H9 (cell line): ENCODE results near the gene ZNF783. TPM values are rescaled to one million over a fixed set of nuclear protein-coding genes. Genes with fewer than 3 reads are reported as not detected.

Experiments used
- DNase-seq: peaks from one replicate; pipeline ENCODE4 v3.0.0-alpha.2; 2017
- H2AFZ ChIP-seq: one replicate; pipeline ENCODE4 v1.6.1; 2013; ENCODE audit warnings: mild to moderate bottlenecking, low read length, control low read depth, moderate library complexity
- H2AK5ac ChIP-seq: 2 replicates; pipeline ENCODE4 v1.6.1; 2013; ENCODE audit warnings: low read length, control low read depth, mixed read lengths; ENCODE audit not compliant: insufficient read length
- H2BK120ac ChIP-seq: one replicate; pipeline ENCODE4 v1.6.1; 2013; ENCODE audit warnings: low read depth, mild to moderate bottlenecking, low read length, control low read depth, inconsistent platforms; ENCODE audit not compliant: poor library complexity, severe bottlenecking
- H2BK12ac ChIP-seq: 2 replicates; pipeline ENCODE4 v1.6.1; 2013; ENCODE audit warnings: low read length, control low read depth, mixed read lengths, low read depth; ENCODE audit not compliant: insufficient read length
- H2BK15ac ChIP-seq: 2 replicates; pipeline ENCODE4 v1.6.1; 2013; ENCODE audit warnings: low read depth, low read length, control low read depth
- H2BK20ac ChIP-seq: one replicate; pipeline ENCODE4 v1.6.1; 2013; ENCODE audit warnings: low read depth, mild to moderate bottlenecking, low read length, control low read depth, inconsistent platforms; ENCODE audit not compliant: poor library complexity, severe bottlenecking
- H2BK5ac ChIP-seq: 2 replicates; pipeline ENCODE4 v1.6.1; 2013; ENCODE audit warnings: low read length, control low read depth, mixed read lengths; ENCODE audit not compliant: insufficient read length
- H3K14ac ChIP-seq: 2 replicates; pipeline ENCODE4 v1.6.1; 2013; ENCODE audit warnings: low read length, control low read depth; ENCODE audit not compliant: insufficient read depth
- H3K18ac ChIP-seq: 2 replicates; pipeline ENCODE4 v1.6.1; 2013; ENCODE audit warnings: low read depth, mild to moderate bottlenecking, mixed read lengths, low read length, control low read depth; ENCODE audit not compliant: insufficient read length
- H3K23ac ChIP-seq: 2 replicates; pipeline ENCODE4 v1.6.1; 2013; ENCODE audit warnings: low read length, control low read depth, mixed read lengths, low read depth; ENCODE audit not compliant: insufficient read length
- H3K23me2 ChIP-seq: 2 replicates; pipeline ENCODE4 v1.6.1; 2013; ENCODE audit warnings: low read depth, mild to moderate bottlenecking, mixed read lengths, low read length, control low read depth; ENCODE audit not compliant: insufficient read length, poor library complexity, severe bottlenecking
- H3K27ac ChIP-seq: 2 replicates; pipeline ENCODE4 v1.5.1; 2013; ENCODE audit warnings: low read length, control low read depth, mixed read lengths, low read depth; ENCODE audit not compliant: insufficient read length
- H3K27me3 ChIP-seq: 2 replicates; pipeline ENCODE4 v1.6.1; 2013; ENCODE audit warnings: low read length, control low read depth, inconsistent platforms; ENCODE audit not compliant: insufficient read depth
- H3K4ac ChIP-seq: 2 replicates; pipeline ENCODE4 v1.6.1; 2013; ENCODE audit warnings: low read depth, mild to moderate bottlenecking, control low read depth, inconsistent platforms, low read length, moderate library complexity
- H3K4me1 ChIP-seq: 2 replicates; pipeline ENCODE4 v1.6.1; 2013; ENCODE audit warnings: low read length, control low read depth, inconsistent platforms; ENCODE audit not compliant: insufficient read depth
- H3K4me2 ChIP-seq: 2 replicates; pipeline ENCODE4 v1.6.1; 2013; ENCODE audit warnings: low read length, control low read depth, mixed read lengths; ENCODE audit not compliant: insufficient read length, insufficient read depth
- H3K56ac ChIP-seq: 2 replicates; pipeline ENCODE4 v1.6.1; 2013; ENCODE audit warnings: low read depth, mild to moderate bottlenecking, mixed read lengths, low read length, control low read depth; ENCODE audit not compliant: insufficient read length
- H3K79me1 ChIP-seq: 2 replicates; pipeline ENCODE4 v1.6.1; 2013; ENCODE audit warnings: low read depth, mild to moderate bottlenecking, moderate library complexity, low read length, control low read depth, inconsistent platforms; ENCODE audit not compliant: insufficient read depth, poor library complexity, severe bottlenecking
- H3K79me2 ChIP-seq: 2 replicates; pipeline ENCODE4 v1.6.1; 2013; ENCODE audit warnings: low read length, control low read depth, inconsistent platforms; ENCODE audit not compliant: insufficient read depth
- H3K9ac ChIP-seq: 2 replicates; pipeline ENCODE4 v1.6.1; 2013; ENCODE audit warnings: low read length, control low read depth, mixed read lengths; ENCODE audit not compliant: insufficient read length; ENCODE audit errors: extremely low read depth
- H3K9me3 ChIP-seq: one replicate; pipeline ENCODE4 v1.6.1; 2013; ENCODE audit warnings: low read depth, low read length, inconsistent platforms; ENCODE audit not compliant: control insufficient read depth
- H3T11ph ChIP-seq: one replicate; pipeline ENCODE4 v1.6.1; 2013; ENCODE audit warnings: mild to moderate bottlenecking, low read length, control low read depth, inconsistent platforms
- H4K20me1 ChIP-seq: one replicate; pipeline ENCODE4 v1.6.1; 2013; ENCODE audit not compliant: control insufficient read depth, insufficient read length, insufficient read depth
- H4K5ac ChIP-seq: 2 replicates; pipeline ENCODE4 v1.6.1; 2013; ENCODE audit warnings: low read depth, mild to moderate bottlenecking, mixed read lengths, low read length, control low read depth; ENCODE audit not compliant: insufficient read length
- H4K8ac ChIP-seq: replicated peaks from 2 replicates; pipeline ENCODE4 v1.6.1; 2013; ENCODE audit warnings: low read length, control low read depth, mixed read lengths, low read depth; ENCODE audit not compliant: insufficient read length
- H4K91ac ChIP-seq: 2 replicates; pipeline ENCODE4 v1.6.1; 2013; ENCODE audit warnings: low read depth, mild to moderate bottlenecking, moderate library complexity, mixed read lengths, low read length, control low read depth; ENCODE audit not compliant: insufficient read length
- H3K27ac Mint-ChIP-seq, 3 experiments: 2 replicates in 2 of 3; 3 replicates in 1 of 3; pipeline ENCODE4 v1.8.0; 2020 to 2021; ENCODE audit warnings: mixed read lengths in 3 of 3, mild to moderate bottlenecking in 1 of 3, moderate library complexity in 1 of 3
- H3K27me3 Mint-ChIP-seq: 2 replicates; pipeline ENCODE4 v1.8.0; 2021; ENCODE audit warnings: low read depth, mild to moderate bottlenecking, moderate library complexity, mixed read lengths
- H3K36me3 Mint-ChIP-seq, 3 experiments: 2 replicates in 2 of 3; 3 replicates in 1 of 3; pipeline ENCODE4 v1.8.0; 2020 to 2021; ENCODE audit warnings: low read depth in 3 of 3, mixed read lengths in 3 of 3; ENCODE audit not compliant: insufficient read depth in 1 of 3
- H3K4me1 Mint-ChIP-seq, 2 experiments: 2 replicates each; pipeline ENCODE4 v1.8.0; 2020; ENCODE audit warnings: mixed read lengths in 2 of 2
- H3K4me3 Mint-ChIP-seq, 2 experiments: 2 replicates in 1 of 2; 3 replicates in 1 of 2; pipeline ENCODE4 v1.8.0; 2020 to 2021; ENCODE audit warnings: mild to moderate bottlenecking in 2 of 2, mixed read lengths in 2 of 2, moderate library complexity in 1 of 2
- H3K9me3 Mint-ChIP-seq, 2 experiments: 2 replicates in 1 of 2; 3 replicates in 1 of 2; pipeline ENCODE4 v1.8.0; 2020; ENCODE audit warnings: mild to moderate bottlenecking in 2 of 2, mixed read lengths in 2 of 2, moderate library complexity in 1 of 2
- WGBS: extraction: QIAGEN DNeasy Blood & Tissue Kit; methylation state at CpG from one replicate; pipeline ENCODE4 v1.1.7; 2013; ENCODE audit warnings: missing lambda C conversion rate, low lambda C conversion rate, mixed read lengths; ENCODE audit not compliant: insufficient read length; ENCODE audit errors: extremely low coverage; 5-methylcytosine and 5-hydroxymethylcytosine counted together
- total RNA-seq: library from RNA; stranded (reverse); gene quantifications from 2 replicates; pipeline ENCODE4 v1.2.1, GENCODE V29; 2021
- TF ChIP-seq, protein P1 (sequence below): fragments of 200-600 bp; sonication (generic); conservative IDR thresholded peaks from 3 replicates; pipeline ENCODE4 v1.8.0; 2021; ENCODE audit warnings: antibody characterized with exemption, mild to moderate bottlenecking

The ZNF783 gene
- total RNA-seq, 1 experiment from 2014 or later: 13.6 TPM

DNA sequence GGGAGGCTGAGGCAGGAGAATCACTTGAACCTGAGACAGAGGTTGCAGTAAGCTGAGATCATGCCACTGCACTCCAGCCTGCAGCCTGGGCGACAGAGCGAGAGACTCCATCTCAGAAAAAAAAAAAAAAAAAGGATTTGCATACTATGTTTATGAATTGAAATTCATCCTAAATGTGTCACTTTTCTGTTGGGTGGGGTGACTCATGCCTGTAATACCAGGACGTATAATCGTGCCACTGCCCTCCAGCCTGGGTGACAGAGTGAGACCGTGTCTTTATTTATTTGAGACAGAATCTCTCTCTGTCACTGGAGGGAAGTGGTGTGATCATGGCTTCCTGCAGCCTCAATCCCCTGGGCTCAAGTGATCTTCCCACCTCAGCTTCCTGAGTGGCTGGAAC, 16.8 kb upstream of the ZNF783 start:
- H2AK5ac ChIP-seq: no peak overlapping the region
- H2BK120ac ChIP-seq: no peak overlapping the region
- no peak overlapping the region for H3K14ac ChIP-seq
- no CpG with 5 or more reads among the region's 5 CpGs for WGBS
- no peak overlapping the region for H2AFZ ChIP-seq
- no peak overlapping the region for H2BK12ac ChIP-seq
- Mint-ChIP-seq H3K27ac (no peak overlapping the region), H3K9me3 (peaks cover 7 to 9% of the 10 kb centered on the region in 2 experiments; a peak in 4 of 5 replicates), H3K4me3 (no peak overlapping the region), H3K27me3 (no peaks in the 10 kb centered on the region), H3K36me3 (peaks cover 8 to 12% (median 12%) of the 10 kb centered on the region in 3 experiments; a peak in 6 of 7 replicates), H3K4me1 (peaks cover 6 to 7% of the 10 kb centered on the region in 2 experiments)
- no peak overlapping the region for H3K18ac ChIP-seq
- peaks cover 7% of the 10 kb centered on the region; the same call in 1 of the 2 replicates for H3K79me2 ChIP-seq
- no peak overlapping the region for H3T11ph ChIP-seq
- no peaks in the 10 kb centered on the region for H4K20me1 ChIP-seq
- no peaks in the 10 kb centered on the region; the same call in 1 of the 2 replicates for H3K4me1 ChIP-seq
- no peaks in the 10 kb centered on the region for H3K9me3 ChIP-seq
- no peak overlapping the region for H4K5ac ChIP-seq
- no peaks in the 10 kb centered on the region for H3K27me3 ChIP-seq
- H3K27ac ChIP-seq: no peak overlapping the region
- H3K4ac ChIP-seq: no peak overlapping the region
- no peak for DNase-seq
- H3K56ac ChIP-seq: no peak overlapping the region
- TF ChIP-seq, protein P1, sequence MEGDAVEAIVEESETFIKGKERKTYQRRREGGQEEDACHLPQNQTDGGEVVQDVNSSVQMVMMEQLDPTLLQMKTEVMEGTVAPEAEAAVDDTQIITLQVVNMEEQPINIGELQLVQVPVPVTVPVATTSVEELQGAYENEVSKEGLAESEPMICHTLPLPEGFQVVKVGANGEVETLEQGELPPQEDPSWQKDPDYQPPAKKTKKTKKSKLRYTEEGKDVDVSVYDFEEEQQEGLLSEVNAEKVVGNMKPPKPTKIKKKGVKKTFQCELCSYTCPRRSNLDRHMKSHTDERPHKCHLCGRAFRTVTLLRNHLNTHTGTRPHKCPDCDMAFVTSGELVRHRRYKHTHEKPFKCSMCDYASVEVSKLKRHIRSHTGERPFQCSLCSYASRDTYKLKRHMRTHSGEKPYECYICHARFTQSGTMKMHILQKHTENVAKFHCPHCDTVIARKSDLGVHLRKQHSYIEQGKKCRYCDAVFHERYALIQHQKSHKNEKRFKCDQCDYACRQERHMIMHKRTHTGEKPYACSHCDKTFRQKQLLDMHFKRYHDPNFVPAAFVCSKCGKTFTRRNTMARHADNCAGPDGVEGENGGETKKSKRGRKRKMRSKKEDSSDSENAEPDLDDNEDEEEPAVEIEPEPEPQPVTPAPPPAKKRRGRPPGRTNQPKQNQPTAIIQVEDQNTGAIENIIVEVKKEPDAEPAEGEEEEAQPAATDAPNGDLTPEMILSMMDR: no peak
- H3K23ac ChIP-seq: no peak overlapping the region
- no peak overlapping the region for H3K9ac ChIP-seq
- no peak overlapping the region for H2BK5ac ChIP-seq
- H3K79me1 ChIP-seq: peaks cover 12% of the 10 kb centered on the region
- H4K8ac ChIP-seq: no peak overlapping the region
- no peak overlapping the region for H2BK20ac ChIP-seq
- H3K4me2 ChIP-seq: no peak overlapping the region
- H3K23me2 ChIP-seq: no peaks in the 10 kb centered on the region
- no peak overlapping the region for H4K91ac ChIP-seq
- no peak overlapping the region for H2BK15ac ChIP-seq
